DOHH2 (cell line): ENCODE measurements around the gene LCK.

Experiments used
- H3F3A ChIP-seq: fragments of 200-600 bp; sonication (generic), shearing (Covaris generic); 2 replicates; pipeline ENCODE4 v1.6.0; 2016; ENCODE audit warnings: antibody characterized with exemption, mild to moderate bottlenecking; ENCODE audit not compliant: control insufficient read depth, insufficient read depth
- H3K27ac ChIP-seq: fragments of 200-600 bp; sonication (generic); 2 replicates; pipeline ENCODE4 v1.5.1; 2014; ENCODE audit warnings: low read depth, mild to moderate bottlenecking, low read length, moderate library complexity
- H3K27me3 ChIP-seq: fragments of 200-600 bp; sonication (generic); 2 replicates; pipeline ENCODE4 v1.6.1; 2014; ENCODE audit warnings: mild to moderate bottlenecking, low read length, mixed read lengths; ENCODE audit not compliant: control insufficient read depth
- H3K36me3 ChIP-seq: fragments of 200-600 bp; sonication (generic); 2 replicates; pipeline ENCODE4 v1.6.1; 2014; ENCODE audit warnings: mild to moderate bottlenecking, low read length, moderate library complexity, mixed read lengths; ENCODE audit not compliant: control insufficient read depth
- H3K4me1 ChIP-seq: fragments of 200-600 bp; sonication (generic); 2 replicates; pipeline ENCODE4 v1.6.1; 2014; ENCODE audit warnings: mild to moderate bottlenecking, low read length, mixed read lengths; ENCODE audit not compliant: control insufficient read depth
- H3K4me2 ChIP-seq: fragments of 200-600 bp; sonication (generic); 2 replicates; pipeline ENCODE4 v1.6.0; 2014; ENCODE audit warnings: mild to moderate bottlenecking, low read length, moderate library complexity
- H3K4me3 ChIP-seq: fragments of 200-600 bp; sonication (generic); 2 replicates; pipeline ENCODE4 v1.5.1; 2014; ENCODE audit warnings: mild to moderate bottlenecking, low read length, mixed read lengths
- H3K79me2 ChIP-seq: fragments of 200-600 bp; sonication (generic); 2 replicates; pipeline ENCODE4 v1.6.1; 2014; ENCODE audit warnings: mild to moderate bottlenecking, low read length, mixed read lengths; ENCODE audit not compliant: control insufficient read depth
- H3K9me2 ChIP-seq: fragments of 200-600 bp; sonication (generic); replicated peaks from 2 replicates; pipeline ENCODE4 v1.6.1; 2014; ENCODE audit warnings: mild to moderate bottlenecking, low read length, mixed read lengths; ENCODE audit not compliant: control insufficient read depth
- H3K9me3 ChIP-seq: fragments of 200-600 bp; sonication (generic); 2 replicates; pipeline ENCODE4 v1.6.1; 2014; ENCODE audit warnings: antibody characterized with exemption, low read length, mixed read lengths; ENCODE audit not compliant: control insufficient read depth, insufficient read depth
- H4K20me1 ChIP-seq: fragments of 200-600 bp; sonication (generic); 2 replicates; pipeline ENCODE4 v1.6.0; 2014; ENCODE audit warnings: low read depth, mild to moderate bottlenecking, antibody characterized with exemption, low read length, moderate library complexity; ENCODE audit not compliant: control insufficient read depth, insufficient read depth
- EZH2phosphoT487 ChIP-seq: fragments of 200-600 bp; sonication (generic); IDR thresholded peaks from 2 replicates; pipeline ENCODE4 v1.6.1; 2017; ENCODE audit warnings: borderline replicate concordance, mild to moderate bottlenecking, antibody characterized with exemption, low read length, moderate library complexity, mixed read lengths
- TF ChIP-seq, protein P1 (sequence below): fragments of 200-600 bp; sonication (generic); IDR thresholded peaks from one replicate; pipeline ENCODE4 v1.5.1; 2014; ENCODE audit warnings: antibody characterized with exemption, mild to moderate bottlenecking, low read depth, low read length; ENCODE audit not compliant: poor library complexity, severe bottlenecking

The LCK gene

DNA sequence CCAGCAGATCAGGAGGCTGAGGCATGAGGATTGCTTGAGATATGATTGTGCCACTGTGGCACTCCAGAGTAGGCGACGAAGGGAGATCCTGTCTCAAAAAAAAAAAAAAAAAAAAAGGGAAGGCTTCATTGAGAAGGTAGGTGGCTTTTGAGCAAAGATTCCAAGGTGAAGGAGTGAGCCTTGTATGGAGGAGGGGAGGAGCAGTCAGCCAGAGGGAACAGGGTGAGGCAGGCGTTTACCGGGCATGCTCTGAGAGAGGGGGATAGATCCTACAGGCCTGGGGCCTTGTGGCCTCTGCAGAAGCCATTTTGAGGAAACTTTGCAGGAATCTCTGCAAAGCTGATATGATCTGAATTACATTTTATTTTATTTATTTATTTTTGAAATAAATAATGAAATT, 35.7 kb downstream of the LCK start:
- no peak overlapping the region for H3K4me3 ChIP-seq
- H3K79me2 ChIP-seq, result peaks cover 4% of the 10 kb centered on the region; the same call in 1 of the 2 replicates
- peaks cover 6% of the 10 kb centered on the region for H3F3A ChIP-seq
- no peaks in the 10 kb centered on the region for H3K9me2 ChIP-seq
- H3K27me3 ChIP-seq, result no peaks in the 10 kb centered on the region
- H3K36me3 ChIP-seq, result peaks cover 28% of the 10 kb centered on the region
- H4K20me1 ChIP-seq, result no peaks in the 10 kb centered on the region
- H3K27ac ChIP-seq, result no peak overlapping the region
- TF ChIP-seq EZH2phosphoT487, result no peak
- TF ChIP-seq, protein P1, sequence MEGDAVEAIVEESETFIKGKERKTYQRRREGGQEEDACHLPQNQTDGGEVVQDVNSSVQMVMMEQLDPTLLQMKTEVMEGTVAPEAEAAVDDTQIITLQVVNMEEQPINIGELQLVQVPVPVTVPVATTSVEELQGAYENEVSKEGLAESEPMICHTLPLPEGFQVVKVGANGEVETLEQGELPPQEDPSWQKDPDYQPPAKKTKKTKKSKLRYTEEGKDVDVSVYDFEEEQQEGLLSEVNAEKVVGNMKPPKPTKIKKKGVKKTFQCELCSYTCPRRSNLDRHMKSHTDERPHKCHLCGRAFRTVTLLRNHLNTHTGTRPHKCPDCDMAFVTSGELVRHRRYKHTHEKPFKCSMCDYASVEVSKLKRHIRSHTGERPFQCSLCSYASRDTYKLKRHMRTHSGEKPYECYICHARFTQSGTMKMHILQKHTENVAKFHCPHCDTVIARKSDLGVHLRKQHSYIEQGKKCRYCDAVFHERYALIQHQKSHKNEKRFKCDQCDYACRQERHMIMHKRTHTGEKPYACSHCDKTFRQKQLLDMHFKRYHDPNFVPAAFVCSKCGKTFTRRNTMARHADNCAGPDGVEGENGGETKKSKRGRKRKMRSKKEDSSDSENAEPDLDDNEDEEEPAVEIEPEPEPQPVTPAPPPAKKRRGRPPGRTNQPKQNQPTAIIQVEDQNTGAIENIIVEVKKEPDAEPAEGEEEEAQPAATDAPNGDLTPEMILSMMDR, result no peak
- peaks cover 23% of the 10 kb centered on the region for H3K4me1 ChIP-seq
- H3K9me3 ChIP-seq, result no peaks in the 10 kb centered on the region
- no peak overlapping the region for H3K4me2 ChIP-seq

DNA sequence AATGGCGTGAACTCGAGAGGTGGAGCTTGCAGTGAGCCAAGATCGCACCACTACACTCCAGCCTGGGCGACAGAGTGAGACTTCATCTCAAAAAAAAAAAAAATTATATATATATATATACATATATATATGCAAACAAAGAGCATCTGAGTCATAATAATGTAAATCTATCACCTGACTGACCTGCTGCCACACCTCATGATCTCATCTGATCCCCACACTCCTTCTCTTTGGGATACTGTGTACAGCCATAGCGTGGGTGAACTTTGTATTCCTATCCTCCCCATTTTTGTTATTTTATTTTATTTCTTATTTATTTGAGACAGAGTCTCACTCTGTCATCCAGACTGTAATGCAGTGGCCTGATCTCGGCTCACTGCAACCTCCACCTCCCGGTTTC, 38.2 kb downstream of the LCK start:
- Histone ChIP-seq H3K9me3 (no peaks in the 10 kb centered on the region), H3K27me3 (no peaks in the 10 kb centered on the region), H3K27ac (no peak overlapping the region), H4K20me1 (no peaks in the 10 kb centered on the region), H3K4me1 (peaks cover 34% of the 10 kb centered on the region), H3K4me3 (no peak overlapping the region), H3K4me2 (no peak overlapping the region), H3K79me2 (peaks cover 27% of the 10 kb centered on the region), H3F3A (peaks cover 2% of the 10 kb centered on the region; the same call in 1 of the 2 replicates), H3K36me3 (peaks cover 39% of the 10 kb centered on the region), H3K9me2 (no peaks in the 10 kb centered on the region)
- TF ChIP-seq, protein P1, result no peak
- TF ChIP-seq EZH2phosphoT487, result no peak

DNA sequence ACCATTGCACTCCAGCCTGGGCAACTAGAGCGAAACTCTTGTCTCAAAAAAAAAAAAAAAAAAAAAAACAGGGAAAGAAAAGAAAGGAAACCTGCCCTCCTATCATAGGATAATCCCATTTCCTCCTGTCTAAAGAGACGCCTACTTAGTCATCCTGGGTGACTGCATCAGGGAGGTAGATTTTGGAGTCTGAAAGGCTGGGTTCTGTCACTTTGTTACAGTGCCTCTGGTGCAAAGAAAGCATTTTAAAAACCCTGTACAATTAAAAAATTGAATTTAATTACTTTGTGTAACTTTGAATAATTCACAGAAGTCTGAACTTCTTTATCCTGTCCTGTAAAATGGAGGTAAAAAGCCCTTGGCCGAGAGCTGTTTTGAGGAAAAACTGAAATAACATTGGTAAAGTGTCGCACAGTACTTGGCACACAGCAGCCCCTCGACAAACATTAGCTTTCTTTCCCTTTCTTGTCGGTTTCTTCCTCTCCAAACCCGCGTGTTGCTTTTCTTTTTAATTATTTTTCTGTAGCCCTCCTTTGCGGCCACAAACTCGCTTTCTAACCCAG, 40.2 kb downstream of the LCK start:
- Histone ChIP-seq H3K9me2 (no peaks in the 10 kb centered on the region), H3K4me2 (peak overlapping the region; percentile 84), H3K4me1 (peaks cover 53% of the 10 kb centered on the region), H3K4me3 (peak overlapping the region; percentile 100), H3K27ac (peak overlapping the region; percentile 85), H3F3A (peaks cover 2% of the 10 kb centered on the region; the same call in 1 of the 2 replicates), H4K20me1 (peaks cover 15% of the 10 kb centered on the region), H3K9me3 (no peaks in the 10 kb centered on the region), H3K36me3 (peaks cover 42% of the 10 kb centered on the region), H3K27me3 (no peaks in the 10 kb centered on the region), H3K79me2 (peaks cover 47% of the 10 kb centered on the region)
- no peak for TF ChIP-seq EZH2phosphoT487
- TF ChIP-seq, protein P1, result no peak
